Common myeloid progenitor, CD34-positive (primary cell): Measurements from ENCODE around the gene LMO2.
"Not testable (repeated sequence)": the region's sequence is repeated elsewhere in the genome, so short reads cannot be mapped to it uniquely, and the experiment has no call there.

Experiments
- CTCF ChIA-PET: fragments of 350-600 bp; sonication (Branson Sonifier 250); formaldehyde crosslinking; loops from one replicate; lab custom pipeline; 2021; ENCODE audit warnings: antibody characterized with exemption; lab: Charles Lee
- POLR2A ChIA-PET: fragments of 350-600 bp; sonication (Branson Sonifier 250); formaldehyde crosslinking; loops from one replicate; lab custom pipeline; 2021; ENCODE audit warnings: antibody characterized with exemption; lab: Charles Lee
- DNase-seq, 3 donors: peaks; one replicate each; pipeline versions ENCODE4 v3.0.0 to v3.0.0-alpha.2; 2013
- H3K27ac ChIP-seq, 2 experiments: 1 replicate in 1 of 2; 2 replicates in 1 of 2; pipeline ENCODE4 v1.7.0; 2013; ENCODE audit warnings: inconsistent platforms in 2 of 2, low read length in 2 of 2, mild to moderate bottlenecking in 2 of 2, low read depth in 1 of 2, moderate library complexity in 1 of 2; ENCODE audit not compliant: severe bottlenecking in 2 of 2, insufficient read depth in 1 of 2, poor library complexity in 1 of 2
- H3K27me3 ChIP-seq, 5 experiments: replicated peaks in 2 of 5; 1 replicate in 3 of 5; 2 replicates in 2 of 5; pipeline versions ENCODE4 v1.6.1 to v1.7.0; 2013; ENCODE audit warnings: low read length in 4 of 5, mild to moderate bottlenecking in 2 of 5, moderate library complexity in 2 of 5, inconsistent platforms in 1 of 5; ENCODE audit not compliant: insufficient read depth in 5 of 5, control insufficient read depth in 4 of 5
- H3K36me3 ChIP-seq, 4 experiments: 1 replicate in 2 of 4; 2 replicates in 2 of 4; pipeline versions ENCODE4 v1.6.1 to v1.7.0; 2013; ENCODE audit warnings: low read length in 3 of 4, control low read depth in 1 of 4, mild to moderate bottlenecking in 1 of 4; ENCODE audit not compliant: control insufficient read depth in 4 of 4, insufficient read depth in 4 of 4
- H3K4me1 ChIP-seq, 4 experiments: 1 replicate in 3 of 4; 2 replicates in 1 of 4; pipeline versions ENCODE4 v1.6.1 to v1.7.1; 2013; ENCODE audit warnings: low read length in 3 of 4, mild to moderate bottlenecking in 3 of 4, control low read depth in 1 of 4, inconsistent platforms in 1 of 4, moderate library complexity in 1 of 4; ENCODE audit not compliant: control insufficient read depth in 4 of 4, insufficient read depth in 4 of 4; ENCODE audit errors: control extremely low read depth in 1 of 4
- H3K4me3 ChIP-seq, 7 experiments: 1 replicate in 4 of 7; 2 replicates in 3 of 7; pipeline versions ENCODE4 v1.5.1 to v1.7.0; 2013; ENCODE audit warnings: mild to moderate bottlenecking in 7 of 7, low read length in 6 of 7, moderate library complexity in 6 of 7, inconsistent platforms in 2 of 7, low read depth in 2 of 7, control low read depth in 1 of 7; ENCODE audit not compliant: insufficient read depth in 4 of 7, control insufficient read depth in 1 of 7; ENCODE audit errors: extremely low read depth in 1 of 7
- H3K9me3 ChIP-seq, 5 experiments: 1 replicate in 4 of 5; 2 replicates in 1 of 5; pipeline versions ENCODE4 v1.6.1 to v1.7.1; 2013; ENCODE audit warnings: low read length in 4 of 5, mild to moderate bottlenecking in 2 of 5, inconsistent platforms in 1 of 5, low read depth in 1 of 5, moderate library complexity in 1 of 5; ENCODE audit not compliant: control insufficient read depth in 4 of 5, insufficient read depth in 2 of 5; ENCODE audit errors: control extremely low read depth in 1 of 5
- WGBS: methylation state at CpG from one replicate; pipeline ENCODE4 v1.1.5; 2013; ENCODE audit not compliant: insufficient coverage; 5-methylcytosine and 5-hydroxymethylcytosine counted together

The LMO2 gene

DNA sequence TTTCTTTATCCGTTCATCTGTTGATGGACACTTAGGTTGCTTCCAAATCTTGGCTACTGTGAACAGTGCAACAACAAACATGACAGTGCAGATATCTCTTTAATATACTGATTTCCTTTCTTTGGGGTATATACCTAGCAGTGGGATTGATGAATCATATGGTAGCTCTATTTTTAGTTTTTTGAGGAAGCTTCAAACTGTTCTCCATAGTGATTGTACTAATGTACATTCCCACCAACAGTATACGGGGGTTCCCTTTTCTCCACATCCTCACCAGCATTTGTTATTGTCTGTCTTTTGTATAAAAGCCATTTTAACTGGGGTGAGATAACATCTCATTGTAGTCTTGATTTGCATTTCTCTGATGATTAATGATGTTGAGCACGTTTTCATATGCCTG, 68.9 kb downstream of the LMO2 start:
- not testable (repeated sequence) for H3K4me3 ChIP-seq, H3K4me1 ChIP-seq
- CTCF ChIA-PET, result interaction anchor here (1.2 to 8.7 kb wide), 2 partner anchors 15 to 29 kb away, joined by 4 to 73 read pairs; no protein-coding TSS in a partner anchor

DNA sequence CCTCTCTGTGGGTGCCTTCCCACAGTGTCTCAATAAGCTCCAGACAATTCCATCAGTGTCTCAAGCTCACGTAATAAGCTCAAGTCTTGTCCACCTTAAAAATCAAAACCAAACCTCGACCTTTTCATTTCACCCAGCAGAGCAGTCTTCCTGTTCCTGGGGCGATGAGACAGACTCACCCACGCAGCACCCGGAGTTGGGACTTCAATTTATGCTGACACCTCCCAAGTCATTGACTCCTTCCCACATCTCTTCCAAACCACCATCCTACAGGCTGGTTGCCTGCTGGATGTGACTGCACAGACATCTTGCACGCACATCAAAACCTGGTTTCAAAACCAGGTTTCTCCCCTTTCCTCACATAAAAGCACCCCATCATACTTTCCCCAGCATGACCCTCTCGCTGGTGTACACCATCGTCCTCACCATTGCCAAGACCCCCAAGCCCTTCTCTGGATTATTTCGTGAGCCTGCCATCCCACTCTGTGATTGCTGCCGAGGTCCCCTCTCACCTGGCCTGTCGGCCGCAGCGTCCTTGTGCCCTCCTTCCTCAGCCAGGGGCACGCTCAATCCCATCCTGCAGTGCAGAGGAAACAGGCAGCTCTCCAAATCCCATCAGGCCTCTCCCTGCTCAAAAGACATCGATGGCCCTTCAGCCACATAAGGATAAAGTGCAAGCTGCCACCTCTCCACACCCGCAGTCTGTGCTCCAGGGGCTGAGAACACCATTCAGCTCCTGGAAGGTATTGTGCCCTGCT, 72.4 kb downstream of the LMO2 start:
- Histone ChIP-seq H3K36me3 (no peaks in the 10 kb centered on the region), H3K9me3 (peaks cover 0 to 2% (median 0%) of the 10 kb centered on the region in 5 experiments), H3K27me3 (peaks cover 0 to 28% (median 13%) of the 10 kb centered on the region in 5 experiments), H3K4me1 (no peaks in the 10 kb centered on the region), H3K4me3 (no peak overlapping the region), H3K27ac (no peak overlapping the region)
- WGBS, result 73% methylated on average over 16 of the region's 16 CpGs
- CTCF ChIA-PET, result interaction anchor here (0.9 to 9.4 kb wide), 3 partner anchors 10 to 38 kb away, joined by 3 to 73 read pairs (median 52); no protein-coding TSS in a partner anchor
- POLR2A ChIA-PET, result no interaction called here
- no peak for DNase-seq

More for the DNA sequence above, 68.9 kb downstream of the LMO2 start:
- peaks cover 8 to 46% (median 15%) of the 10 kb centered on the region in 5 experiments for H3K27me3 ChIP-seq
- DNase-seq, result peak in 1 of 3 donors; percentile 24
- POLR2A ChIA-PET, H3K27ac ChIP-seq, H3K9me3 ChIP-seq, H3K36me3 ChIP-seq: not testable (repeated sequence)
- no CpG with 5 or more reads among the region's 3 CpGs for WGBS
